ENCODE data around the gene ABLIM2.

- TF ChIP-seq, protein P1, sequence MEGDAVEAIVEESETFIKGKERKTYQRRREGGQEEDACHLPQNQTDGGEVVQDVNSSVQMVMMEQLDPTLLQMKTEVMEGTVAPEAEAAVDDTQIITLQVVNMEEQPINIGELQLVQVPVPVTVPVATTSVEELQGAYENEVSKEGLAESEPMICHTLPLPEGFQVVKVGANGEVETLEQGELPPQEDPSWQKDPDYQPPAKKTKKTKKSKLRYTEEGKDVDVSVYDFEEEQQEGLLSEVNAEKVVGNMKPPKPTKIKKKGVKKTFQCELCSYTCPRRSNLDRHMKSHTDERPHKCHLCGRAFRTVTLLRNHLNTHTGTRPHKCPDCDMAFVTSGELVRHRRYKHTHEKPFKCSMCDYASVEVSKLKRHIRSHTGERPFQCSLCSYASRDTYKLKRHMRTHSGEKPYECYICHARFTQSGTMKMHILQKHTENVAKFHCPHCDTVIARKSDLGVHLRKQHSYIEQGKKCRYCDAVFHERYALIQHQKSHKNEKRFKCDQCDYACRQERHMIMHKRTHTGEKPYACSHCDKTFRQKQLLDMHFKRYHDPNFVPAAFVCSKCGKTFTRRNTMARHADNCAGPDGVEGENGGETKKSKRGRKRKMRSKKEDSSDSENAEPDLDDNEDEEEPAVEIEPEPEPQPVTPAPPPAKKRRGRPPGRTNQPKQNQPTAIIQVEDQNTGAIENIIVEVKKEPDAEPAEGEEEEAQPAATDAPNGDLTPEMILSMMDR (conservative IDR thresholded peaks at IDR 0.05; ENCODE audit: low read depth in 2 of 2), result no peak
- no peak for TF ChIP-seq EZH2phosphoT487 (IDR thresholded peaks at IDR 0.05; ENCODE audit: unreplicated experiment)
- no peak for TF ChIP-seq POLR2AphosphoS5 (IDR thresholded peaks at IDR 0.05; ENCODE audit: low read depth)
- no peak for TF ChIP-seq EZH2 (IDR thresholded peaks at IDR 0.05; ENCODE audit: low read depth, unreplicated experiment)
- no peak for TF ChIP-seq REST (IDR thresholded peaks at IDR 0.05; ENCODE audit: unreplicated experiment)
- TF ChIP-seq CREB1 (CRISPR knock-in tag; IDR thresholded peaks at IDR 0.05; ENCODE audit: low read depth), result no peak
- no peak for TF ChIP-seq ZNF331 (CRISPR knock-in tag; IDR thresholded peaks at IDR 0.05; ENCODE audit: low read depth)
- no peak for TF ChIP-seq ZNF114 (CRISPR knock-in tag; IDR thresholded peaks at IDR 0.05)
- TF ChIP-seq JUNB (IDR thresholded peaks at IDR 0.05; ENCODE audit: unreplicated experiment), result no peak
- TF ChIP-seq, protein P2, sequence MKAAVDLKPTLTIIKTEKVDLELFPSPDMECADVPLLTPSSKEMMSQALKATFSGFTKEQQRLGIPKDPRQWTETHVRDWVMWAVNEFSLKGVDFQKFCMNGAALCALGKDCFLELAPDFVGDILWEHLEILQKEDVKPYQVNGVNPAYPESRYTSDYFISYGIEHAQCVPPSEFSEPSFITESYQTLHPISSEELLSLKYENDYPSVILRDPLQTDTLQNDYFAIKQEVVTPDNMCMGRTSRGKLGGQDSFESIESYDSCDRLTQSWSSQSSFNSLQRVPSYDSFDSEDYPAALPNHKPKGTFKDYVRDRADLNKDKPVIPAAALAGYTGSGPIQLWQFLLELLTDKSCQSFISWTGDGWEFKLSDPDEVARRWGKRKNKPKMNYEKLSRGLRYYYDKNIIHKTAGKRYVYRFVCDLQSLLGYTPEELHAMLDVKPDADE (IDR thresholded peaks at IDR 0.05), result no peak
- TF ChIP-seq STAT1 (IDR thresholded peaks at IDR 0.05; ENCODE audit: unreplicated experiment), result no peak
- TF ChIP-seq NANOG (IDR thresholded peaks at IDR 0.05; ENCODE audit: borderline replicate concordance), result no peak
Measured at GRCh38 chr4:8058031-8058479, 100.6 kb downstream of the ABLIM2 start.
